Stimulated activated CD4-positive, alpha-beta T cell treated with anti-CD3 and anti-CD28 coated beads, Interleukin-2, amount 100 ng/mL, for 48 hours (primary cell): ENCODE results near the gene NR2E3.

ENCODE experiments used
- DNase-seq, 2 donors: peaks; one replicate each; pipeline ENCODE4 v3.0.0-alpha.2; 2020

NR2E3 gene

GRCh38 chr15:71810256-71811035 lies at the start of gene NR2E3:
Gene NR2E3, plus strand, starts transcription at chr15:71810554. Its CDS starts 190 bp downstream, at chr15:71810744.
- no peak for DNase-seq

GRCh38 chr15:71760852-71761251 lies 49.5 kb upstream of the NR2E3 start:
- no peak for DNase-seq

- DNase-seq, result no peak
These were observed 48.7 kb upstream of the NR2E3 start for GRCh38 chr15:71761649-71762048.

GRCh38 chr15:71768184-71768583 lies 42.2 kb upstream of the NR2E3 start:
- no peak for DNase-seq

- DNase-seq, result no peak
These were observed 37.0 kb upstream of the NR2E3 start for GRCh38 chr15:71773206-71773859.

DNA sequence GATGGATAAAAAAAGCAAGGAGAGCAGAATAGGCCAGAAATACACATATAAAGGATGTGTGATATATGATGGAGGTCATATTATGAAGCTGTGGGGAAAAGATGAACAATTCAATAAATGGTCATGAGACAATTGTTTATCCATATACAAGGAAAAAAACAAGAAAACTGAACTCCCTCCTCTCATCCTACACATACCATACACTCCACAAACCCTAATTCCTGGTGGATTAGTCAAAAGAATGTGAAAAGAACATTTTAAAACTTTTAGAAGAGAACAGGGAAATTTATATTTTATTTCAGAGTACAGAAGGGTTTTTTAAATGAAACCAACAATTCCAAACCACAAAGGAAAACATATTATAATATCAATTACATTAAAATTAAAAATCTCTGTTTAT lies 34.5 kb upstream of the NR2E3 start:
- DNase-seq, result no peak

- no peak for DNase-seq
These were observed 34.0 kb upstream of the NR2E3 start for GRCh38 chr15:71776304-71776703.

GRCh38 chr15:71777216-71777943 lies 33.0 kb upstream of the NR2E3 start:
- no peak for DNase-seq

DNA sequence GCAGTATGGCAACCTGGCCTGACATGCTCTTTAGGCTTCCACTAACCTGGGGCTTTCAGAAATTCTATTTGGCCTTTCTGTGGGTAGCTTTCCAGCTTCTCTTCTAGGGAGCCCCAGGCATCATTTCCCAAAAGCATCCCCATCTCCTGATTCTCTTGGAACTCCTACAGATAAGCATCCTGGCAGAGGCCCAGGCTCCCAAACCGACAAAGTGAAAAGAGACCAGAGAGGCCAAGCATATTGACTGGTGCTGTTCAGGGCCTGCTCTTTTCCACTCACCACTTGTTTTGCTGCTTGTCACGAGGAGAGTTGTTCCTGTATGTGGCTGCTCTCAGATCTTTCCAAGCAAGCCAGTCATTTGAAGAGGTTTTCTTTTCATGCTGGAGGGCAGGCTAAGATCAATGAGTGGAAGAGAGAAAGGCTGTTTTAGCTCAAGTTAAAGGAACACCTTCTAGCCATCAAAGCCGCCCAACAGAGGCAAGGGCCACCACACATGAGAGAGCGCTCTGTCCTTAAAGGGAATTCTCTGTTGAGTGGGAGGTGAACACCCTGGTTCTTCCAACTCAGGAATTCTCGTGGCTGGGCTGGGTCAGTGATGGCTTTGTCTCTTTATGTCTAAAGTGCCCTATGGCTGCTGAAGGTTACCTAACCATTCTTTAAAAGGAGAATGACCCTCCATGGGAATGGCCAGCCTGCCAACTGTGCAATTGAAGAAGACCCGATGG lies 31.1 kb upstream of the NR2E3 start:
- no peak for DNase-seq

GRCh38 chr15:71780115-71780976 lies 30.0 kb upstream of the NR2E3 start:
- DNase-seq, result peak in 1 of 2 donors; percentile 24

- no peak for DNase-seq
These were observed 29.0 kb upstream of the NR2E3 start for GRCh38 chr15:71781179-71781964.

GRCh38 chr15:71781965-71782265 lies 28.4 kb upstream of the NR2E3 start:
- DNase-seq, result no peak

GRCh38 chr15:71782422-71783165 lies 27.8 kb upstream of the NR2E3 start:
- no peak for DNase-seq

DNA sequence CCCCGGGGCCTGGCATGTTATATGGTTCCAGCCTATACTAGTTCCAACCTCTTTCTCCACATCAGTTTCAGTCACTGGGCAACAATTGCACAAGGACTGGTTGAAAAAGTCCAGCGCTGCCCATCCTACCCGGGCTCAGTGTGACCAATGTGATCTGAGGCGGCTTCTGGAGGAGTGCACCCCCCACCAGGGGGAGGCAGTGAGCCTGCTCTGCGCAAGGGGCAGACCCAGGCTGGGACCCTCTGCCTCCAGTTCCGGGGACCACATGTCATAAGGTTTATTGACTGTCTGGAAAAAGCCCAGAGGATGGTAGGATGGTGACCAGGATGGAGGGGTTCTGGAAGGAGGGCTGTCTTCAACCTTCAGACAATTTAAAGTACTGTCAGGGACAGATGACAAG lies 25.6 kb upstream of the NR2E3 start:
- DNase-seq, result peak in 1 of 2 donors; percentile 4

- no peak for DNase-seq
These were observed 24.4 kb upstream of the NR2E3 start for GRCh38 chr15:71785996-71786395.

GRCh38 chr15:71786673-71787072 lies 23.7 kb upstream of the NR2E3 start:
- no peak for DNase-seq

- DNase-seq, result no peak
These were observed 21.4 kb upstream of the NR2E3 start for GRCh38 chr15:71788646-71789579.

DNA sequence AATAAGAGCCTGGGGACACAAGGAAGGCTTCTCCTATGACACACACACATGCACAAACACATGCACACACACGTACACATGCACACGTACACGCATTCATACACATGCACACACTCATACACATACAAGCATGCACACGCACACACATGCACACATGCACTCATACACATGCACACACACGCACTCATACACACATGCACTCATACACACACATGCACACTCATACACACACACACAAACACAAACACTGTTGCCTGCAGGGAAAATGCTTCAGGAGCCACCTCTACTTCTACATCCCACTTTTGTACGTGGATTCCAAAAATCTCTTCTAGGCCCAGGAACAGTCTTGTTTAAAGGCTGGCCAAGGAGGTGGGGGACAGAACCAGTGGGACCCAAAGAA lies 20.7 kb upstream of the NR2E3 start:
- DNase-seq, result no peak

- DNase-seq, result no peak
These were observed 20.3 kb upstream of the NR2E3 start for GRCh38 chr15:71790081-71790480.

GRCh38 chr15:71791975-71792374 lies 18.4 kb upstream of the NR2E3 start:
- no peak for DNase-seq
